CD1c-positive myeloid dendritic cell (primary cell): ENCODE data around the gene BTBD9.
"Not testable (repeated sequence)": the region's sequence is repeated elsewhere in the genome, so short reads cannot be mapped to it uniquely, and the experiment has no call there.

ENCODE experiments used
- DNase-seq: peaks from one replicate; pipeline ENCODE4 v3.0.0-alpha.2; 2016; ENCODE audit errors: extremely low spot score

Gene BTBD9

DNA sequence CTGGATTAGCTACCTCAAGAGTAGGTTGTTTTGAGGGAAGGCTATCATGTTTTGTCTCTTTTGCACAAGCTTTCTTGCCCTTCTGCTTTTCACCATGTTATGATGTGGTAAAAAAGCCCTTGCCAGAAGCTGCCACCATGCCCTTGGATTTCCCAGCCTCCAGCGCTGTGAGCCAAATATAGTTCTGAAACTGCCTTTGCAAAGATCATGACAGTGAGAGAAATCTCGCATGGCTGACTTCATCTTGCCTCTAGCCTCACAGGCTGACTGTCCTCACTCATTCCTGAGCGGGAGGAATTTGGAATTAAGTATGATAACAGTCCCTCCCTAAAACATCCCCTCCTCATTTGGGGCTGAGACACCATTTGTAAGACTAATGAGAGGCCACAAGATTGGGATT, 207.7 kb downstream of the BTBD9 start:
- DNase-seq, result no peak

DNA sequence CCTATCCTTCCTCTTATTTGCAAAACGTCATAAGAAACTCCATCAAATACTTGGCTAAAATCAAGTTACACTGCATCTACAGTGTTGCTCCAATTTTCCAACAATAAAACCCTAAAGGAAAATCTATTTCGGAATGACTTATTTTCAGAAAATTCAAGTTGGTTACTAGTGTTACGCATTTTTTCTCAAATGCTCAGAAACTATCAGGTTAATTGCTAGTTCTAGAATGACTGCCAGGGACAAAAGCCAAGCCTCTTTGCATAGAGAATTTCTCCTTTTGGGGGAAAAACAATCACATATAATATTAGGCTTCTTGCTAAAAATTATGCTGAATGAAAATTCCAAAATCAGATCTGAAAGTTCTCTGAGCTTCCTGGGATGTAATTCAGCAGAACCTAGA, 210.2 kb downstream of the BTBD9 start:
- DNase-seq, result no peak

- no peak for DNase-seq
Measured at GRCh38 chr6:38427492-38428210, 212.1 kb downstream of the BTBD9 start.

DNA sequence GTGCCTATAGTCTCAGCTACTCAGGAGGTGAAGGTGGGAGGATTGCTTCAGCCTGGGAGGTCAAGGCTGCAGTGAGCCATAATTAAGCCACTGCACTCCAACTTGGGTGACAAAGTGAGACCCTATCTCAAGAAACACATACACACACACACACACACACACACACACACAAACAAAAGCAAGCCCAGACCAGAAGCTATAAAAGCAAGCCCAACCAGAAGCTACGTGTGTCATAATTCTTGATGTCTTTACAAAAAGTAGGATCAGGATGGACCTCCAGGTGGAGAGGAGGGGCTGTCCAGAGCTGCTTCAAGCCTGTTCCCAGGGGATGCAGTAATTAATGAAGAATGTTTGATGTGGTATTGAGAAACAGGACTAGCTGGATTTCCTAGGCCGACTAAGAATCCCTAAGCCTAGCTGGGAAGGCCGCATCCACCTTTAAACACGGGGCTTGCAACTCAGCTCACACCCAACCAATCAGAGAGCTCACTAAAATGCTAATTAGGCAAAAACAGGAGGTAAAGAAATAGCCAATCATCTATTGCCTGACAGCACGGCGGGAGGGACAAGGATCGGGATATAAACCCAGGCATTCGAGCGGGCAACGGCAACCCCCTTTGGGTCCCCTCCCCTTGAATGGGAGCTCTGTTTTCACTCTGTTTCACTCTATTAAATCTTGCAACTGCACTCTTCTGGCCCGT, 213.8 kb downstream of the BTBD9 start:
- not testable (repeated sequence) for DNase-seq

DNA sequence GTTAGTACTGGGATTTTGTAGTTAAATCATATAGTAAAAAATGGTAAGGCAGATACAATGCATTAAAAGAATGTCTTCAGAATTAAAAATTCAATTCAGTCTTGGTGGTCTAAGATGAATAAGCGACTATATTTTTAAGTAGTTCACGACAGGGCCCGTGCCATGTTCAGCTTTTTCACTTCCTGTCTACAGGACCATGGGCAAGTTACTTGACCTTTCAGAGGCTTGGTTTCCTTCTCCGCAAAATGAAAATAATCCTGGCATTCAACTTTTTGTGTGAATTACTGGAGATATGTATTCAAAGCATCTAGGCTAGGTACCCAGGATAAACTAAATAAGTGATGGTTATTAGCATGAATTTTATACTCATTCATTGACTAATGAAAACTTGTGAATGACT, 216.0 kb downstream of the BTBD9 start:
- no peak for DNase-seq

- no peak for DNase-seq
Measured at GRCh38 chr6:38420207-38420606, 219.5 kb downstream of the BTBD9 start.

DNA sequence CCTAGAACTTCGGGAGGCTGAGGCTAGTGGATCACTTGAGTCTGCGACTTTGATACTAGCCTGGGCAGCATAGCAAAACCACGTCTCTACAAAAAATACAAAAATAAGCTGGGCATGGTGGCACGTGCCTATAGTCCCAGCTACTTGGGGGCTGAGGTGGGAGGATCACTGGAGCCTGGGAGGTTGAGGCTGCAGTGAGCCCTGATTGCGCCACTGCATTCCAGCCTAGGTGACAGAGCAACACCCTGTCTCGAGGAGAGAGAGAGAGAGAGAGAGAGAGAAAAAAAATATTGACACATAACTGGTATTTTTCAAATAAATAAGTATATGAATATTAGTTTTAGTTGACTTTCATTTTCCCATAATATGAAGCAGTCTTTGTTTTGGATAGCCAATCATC, 222.2 kb downstream of the BTBD9 start:
- DNase-seq, result no peak

- DNase-seq, result no peak
Measured at GRCh38 chr6:38415231-38416005, 224.3 kb downstream of the BTBD9 start.

- DNase-seq, result no peak
Measured at GRCh38 chr6:38413102-38413800, 226.5 kb downstream of the BTBD9 start.

DNA sequence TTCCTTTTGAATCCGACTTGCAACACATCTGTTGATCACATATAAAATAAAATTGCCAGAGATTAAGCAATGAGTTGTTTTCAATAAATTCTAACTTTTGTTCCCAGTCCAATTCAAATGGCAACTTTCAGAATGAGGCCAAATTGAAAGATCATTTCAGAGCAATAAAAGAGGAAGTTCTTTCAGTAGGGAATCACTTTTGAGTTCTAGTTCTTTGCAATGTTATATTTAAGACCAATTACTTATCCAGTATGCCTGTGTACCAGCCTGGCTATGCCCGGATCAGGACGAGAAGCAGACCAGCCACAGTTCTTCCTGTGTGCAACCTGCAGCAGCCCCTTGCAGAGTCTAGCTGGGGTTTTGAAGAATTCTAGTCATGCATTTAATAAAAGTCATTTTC, 232.5 kb downstream of the BTBD9 start:
- DNase-seq, result peak; percentile 2

DNA sequence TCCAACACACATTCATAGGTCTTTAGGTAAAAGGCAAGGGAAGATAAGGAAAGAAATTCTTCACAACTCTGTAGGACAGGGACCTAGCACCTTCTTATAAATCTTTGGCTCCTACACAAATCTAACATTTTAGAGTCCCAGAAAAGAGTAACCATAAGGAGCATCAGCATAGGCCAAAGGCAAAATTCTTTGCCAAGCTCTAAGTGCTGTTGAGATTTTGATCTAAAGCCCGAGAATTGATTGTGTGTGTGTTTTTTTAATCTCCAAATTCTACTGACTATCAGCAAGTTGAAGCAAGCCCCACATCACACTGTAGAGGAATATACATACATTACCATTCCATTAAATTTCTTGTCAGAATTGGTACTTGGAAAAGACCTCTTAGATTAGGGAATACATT, 233.6 kb downstream of the BTBD9 start:
- no peak for DNase-seq

GRCh38 chr6:38404900-38405556, 234.7 kb downstream of the BTBD9 start:
- no peak for DNase-seq

DNA sequence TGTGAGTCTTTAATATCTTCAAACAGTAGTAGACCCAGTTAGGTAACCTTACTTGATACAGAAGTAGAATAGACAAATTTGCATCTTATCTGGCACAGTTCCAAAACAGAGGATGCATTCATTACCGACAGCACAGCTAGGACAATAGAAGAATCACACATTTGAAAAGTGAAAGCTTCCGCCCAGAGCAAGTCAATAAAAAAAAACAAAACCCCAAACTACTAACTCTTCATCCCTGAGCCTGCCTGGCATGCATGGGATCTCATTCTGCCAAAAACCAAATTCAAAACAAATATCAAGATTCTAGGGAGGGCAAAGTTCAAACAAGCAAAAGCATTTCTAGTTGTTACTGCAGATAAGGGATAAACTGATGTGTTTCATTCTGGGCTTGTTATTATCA, 235.4 kb downstream of the BTBD9 start:
- DNase-seq, result no peak

DNA sequence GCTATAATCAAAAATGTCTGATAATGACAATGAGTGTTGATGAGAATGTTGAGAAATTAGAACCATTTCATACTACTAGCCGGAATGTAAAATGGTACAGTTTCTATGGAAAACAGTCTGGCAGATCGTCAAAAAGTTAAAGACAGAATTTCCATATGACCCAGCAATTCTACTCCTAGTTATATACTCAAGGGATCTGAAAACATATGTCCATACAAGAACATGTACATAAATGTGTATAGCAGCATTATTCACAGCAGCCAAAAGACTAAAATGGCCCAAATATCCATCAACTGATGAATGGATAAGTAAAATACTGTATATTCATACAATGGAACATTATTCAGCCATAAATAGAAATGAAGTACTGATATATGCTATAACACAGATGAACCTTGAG, 236.2 kb downstream of the BTBD9 start:
- no peak for DNase-seq

DNA sequence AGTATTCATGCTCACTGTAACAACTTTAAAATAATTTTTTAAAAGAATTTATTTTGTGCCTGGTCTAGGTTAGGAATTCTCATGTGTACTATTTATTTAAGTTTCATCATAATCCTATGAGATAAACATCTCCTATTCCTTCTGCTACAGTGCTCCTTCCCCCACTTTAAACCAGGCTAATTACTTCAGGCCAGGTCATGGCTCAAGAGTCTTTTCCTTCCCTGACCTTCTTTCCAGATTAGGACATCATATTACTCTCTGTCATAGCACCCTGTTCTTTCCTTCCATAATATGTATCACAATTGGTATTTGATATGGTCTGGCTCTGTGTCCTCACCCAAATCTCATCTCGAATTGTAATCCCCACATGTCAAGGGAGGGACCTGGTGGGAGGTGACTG, 239.0 kb downstream of the BTBD9 start:
- no peak for DNase-seq

DNA sequence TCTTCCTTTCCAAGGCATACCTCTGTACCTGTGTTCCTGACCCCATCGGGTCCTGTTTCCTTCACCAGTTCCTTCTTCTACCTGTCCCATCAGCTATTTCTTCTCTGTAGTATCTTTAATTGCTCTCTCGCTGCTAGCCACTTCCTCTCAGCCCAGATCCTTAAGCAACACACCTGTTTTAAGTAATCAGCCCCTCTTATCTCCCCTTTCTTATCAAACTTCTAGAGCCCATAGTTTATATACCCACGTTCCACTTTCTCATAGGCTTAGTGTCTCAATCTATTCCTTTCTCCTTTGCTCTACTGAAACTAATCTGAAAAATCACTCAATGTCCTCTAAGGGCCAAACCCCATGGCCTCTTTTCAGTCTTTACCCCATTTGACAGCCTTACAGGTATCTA, 239.6 kb downstream of the BTBD9 start:
- no peak for DNase-seq

GRCh38 chr6:38396209-38396608, 243.5 kb downstream of the BTBD9 start:
- DNase-seq, result no peak

- no peak for DNase-seq
Measured at GRCh38 chr6:38393986-38394385, 245.7 kb downstream of the BTBD9 start.

- DNase-seq, result no peak
Measured at GRCh38 chr6:38391626-38392579, 247.8 kb downstream of the BTBD9 start.

DNA sequence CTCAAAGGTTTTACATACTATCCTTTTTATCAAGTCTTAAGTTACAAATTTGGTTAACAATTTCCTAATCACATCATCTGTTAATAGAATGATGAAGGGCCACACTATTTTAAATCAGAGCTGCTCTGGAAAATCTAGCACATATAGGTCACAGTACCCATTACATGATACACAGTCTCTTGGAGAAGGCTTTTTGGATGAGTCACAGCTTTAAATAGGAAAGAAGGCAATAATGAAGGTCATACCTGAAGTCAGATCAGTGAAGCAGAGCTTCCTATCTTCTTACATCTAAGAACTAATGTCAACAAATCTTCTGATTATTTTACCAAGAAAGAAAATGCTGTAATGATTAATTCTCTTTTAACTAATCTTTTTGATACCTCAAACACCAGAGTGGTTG, 248.5 kb downstream of the BTBD9 start:
- no peak for DNase-seq

GRCh38 chr6:38389875-38390274, 249.9 kb downstream of the BTBD9 start:
- DNase-seq, result no peak
